Body of pancreas (tissue), 4 donors: ENCODE results near the gene DHODH.

Source experiments
- POLR2A ChIP-seq, 3 donors: fragments of 450-650 bp; IDR thresholded peaks; one replicate each; pipeline ENCODE4 v1.6.1; 2016; ENCODE audit warnings: antibody characterized with exemption in 3 of 3, mild to moderate bottlenecking in 2 of 3
- TF ChIP-seq, protein P1 (sequence below), 7 experiments: fragments of 450-650 bp in 4 of 7; fragments of 200-600 bp in 3 of 7; sonication (generic) in 3 of 7; IDR thresholded peaks; one replicate each; pipeline ENCODE4 v1.5.1; 2016 to 2019; ENCODE audit warnings: antibody characterized with exemption in 7 of 7

DNA sequence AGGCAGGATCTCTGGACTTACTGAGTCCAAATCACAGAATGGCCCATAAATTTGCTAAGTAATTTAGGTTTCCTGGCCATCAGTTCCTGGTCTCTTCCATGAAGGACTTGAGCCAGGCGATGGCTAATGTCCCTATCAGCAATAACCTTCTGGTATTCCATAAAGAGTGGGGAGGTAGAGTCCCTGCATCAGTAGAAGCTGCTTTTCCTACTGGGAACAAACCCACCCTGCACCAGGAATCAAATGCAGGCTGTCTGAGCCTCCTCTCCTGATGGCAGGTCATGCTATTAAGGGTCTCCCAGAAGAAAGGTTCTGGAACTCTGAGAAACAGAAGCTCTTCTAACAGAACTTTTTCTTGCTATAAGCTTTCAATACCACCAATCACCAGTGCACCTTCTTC, 53.0 kb downstream of the DHODH start:
- no peak for TF ChIP-seq POLR2A (IDR thresholded peaks at IDR 0.05)
- TF ChIP-seq, protein P1, sequence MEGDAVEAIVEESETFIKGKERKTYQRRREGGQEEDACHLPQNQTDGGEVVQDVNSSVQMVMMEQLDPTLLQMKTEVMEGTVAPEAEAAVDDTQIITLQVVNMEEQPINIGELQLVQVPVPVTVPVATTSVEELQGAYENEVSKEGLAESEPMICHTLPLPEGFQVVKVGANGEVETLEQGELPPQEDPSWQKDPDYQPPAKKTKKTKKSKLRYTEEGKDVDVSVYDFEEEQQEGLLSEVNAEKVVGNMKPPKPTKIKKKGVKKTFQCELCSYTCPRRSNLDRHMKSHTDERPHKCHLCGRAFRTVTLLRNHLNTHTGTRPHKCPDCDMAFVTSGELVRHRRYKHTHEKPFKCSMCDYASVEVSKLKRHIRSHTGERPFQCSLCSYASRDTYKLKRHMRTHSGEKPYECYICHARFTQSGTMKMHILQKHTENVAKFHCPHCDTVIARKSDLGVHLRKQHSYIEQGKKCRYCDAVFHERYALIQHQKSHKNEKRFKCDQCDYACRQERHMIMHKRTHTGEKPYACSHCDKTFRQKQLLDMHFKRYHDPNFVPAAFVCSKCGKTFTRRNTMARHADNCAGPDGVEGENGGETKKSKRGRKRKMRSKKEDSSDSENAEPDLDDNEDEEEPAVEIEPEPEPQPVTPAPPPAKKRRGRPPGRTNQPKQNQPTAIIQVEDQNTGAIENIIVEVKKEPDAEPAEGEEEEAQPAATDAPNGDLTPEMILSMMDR (IDR thresholded peaks at IDR 0.05) = no peak
